ENCODE results near the gene LHFPL6. TPM values are rescaled to one million over a fixed set of nuclear protein-coding genes. Genes with fewer than 3 reads are reported as not detected.

Gene LHFPL6
- total RNA-seq, 1 experiment from 2014 or later, result 4.1 TPM

DNA sequence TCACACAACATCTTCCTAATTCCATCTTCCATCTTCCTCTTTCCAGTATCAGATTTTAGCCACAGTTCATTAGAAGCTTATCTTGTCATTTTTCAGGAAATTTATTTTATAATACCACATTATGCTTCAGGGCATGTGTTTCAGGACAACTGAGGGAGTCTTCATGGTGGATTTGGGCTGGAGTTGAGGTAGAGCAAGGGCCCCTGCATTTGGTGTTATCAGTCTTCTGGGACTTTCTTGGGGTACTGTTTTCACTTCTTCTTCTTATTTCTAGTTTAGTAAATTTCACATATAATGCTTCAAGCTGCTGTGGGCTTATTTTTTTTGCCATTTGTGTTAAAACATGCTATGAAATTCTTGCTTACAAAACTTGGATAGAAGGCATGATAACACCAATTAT is 188.7 kb downstream of the LHFPL6 start:
- DNase-seq (ENCODE audit: low spot score), result no peak

DNA sequence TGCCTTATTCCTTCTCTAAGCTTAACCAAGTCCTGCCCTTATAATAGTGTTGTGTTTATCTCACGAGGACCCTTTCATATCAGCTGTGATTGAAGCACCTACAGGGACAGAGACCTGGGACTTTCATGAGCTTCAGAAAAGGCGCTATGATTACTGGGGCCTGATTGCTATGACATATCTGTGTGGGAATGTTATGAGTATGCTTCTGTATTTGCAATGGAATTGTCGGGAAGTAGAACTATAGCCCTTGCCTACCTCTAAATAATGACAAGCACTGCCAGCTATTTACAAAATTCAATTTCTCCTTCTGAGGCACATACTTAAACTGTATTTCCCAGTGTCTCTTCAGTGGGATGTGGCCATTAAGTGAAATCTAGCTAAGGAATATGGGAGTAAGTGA is 191.5 kb downstream of the LHFPL6 start:
- no peak for DNase-seq (ENCODE audit: low spot score)

DNA sequence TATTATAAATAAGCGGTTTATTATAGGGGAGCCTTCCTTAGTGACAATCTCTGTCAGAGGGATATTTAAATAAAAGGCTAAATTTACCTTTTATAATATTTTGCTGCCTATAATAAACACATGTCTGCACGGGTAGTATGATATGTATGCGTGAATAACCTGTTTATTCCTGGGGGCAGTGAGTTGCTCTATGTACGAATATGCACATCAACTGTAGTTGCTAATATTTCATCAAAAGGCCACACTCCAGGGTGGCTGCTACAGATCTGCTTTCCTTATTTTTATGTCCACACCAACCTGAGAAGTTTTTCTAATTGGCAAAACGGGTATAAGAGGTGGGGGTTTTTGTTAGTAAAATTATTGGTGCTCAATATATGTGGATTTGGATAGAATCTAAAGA is 192.0 kb downstream of the LHFPL6 start:
- no peak for DNase-seq (ENCODE audit: low spot score)

DNA sequence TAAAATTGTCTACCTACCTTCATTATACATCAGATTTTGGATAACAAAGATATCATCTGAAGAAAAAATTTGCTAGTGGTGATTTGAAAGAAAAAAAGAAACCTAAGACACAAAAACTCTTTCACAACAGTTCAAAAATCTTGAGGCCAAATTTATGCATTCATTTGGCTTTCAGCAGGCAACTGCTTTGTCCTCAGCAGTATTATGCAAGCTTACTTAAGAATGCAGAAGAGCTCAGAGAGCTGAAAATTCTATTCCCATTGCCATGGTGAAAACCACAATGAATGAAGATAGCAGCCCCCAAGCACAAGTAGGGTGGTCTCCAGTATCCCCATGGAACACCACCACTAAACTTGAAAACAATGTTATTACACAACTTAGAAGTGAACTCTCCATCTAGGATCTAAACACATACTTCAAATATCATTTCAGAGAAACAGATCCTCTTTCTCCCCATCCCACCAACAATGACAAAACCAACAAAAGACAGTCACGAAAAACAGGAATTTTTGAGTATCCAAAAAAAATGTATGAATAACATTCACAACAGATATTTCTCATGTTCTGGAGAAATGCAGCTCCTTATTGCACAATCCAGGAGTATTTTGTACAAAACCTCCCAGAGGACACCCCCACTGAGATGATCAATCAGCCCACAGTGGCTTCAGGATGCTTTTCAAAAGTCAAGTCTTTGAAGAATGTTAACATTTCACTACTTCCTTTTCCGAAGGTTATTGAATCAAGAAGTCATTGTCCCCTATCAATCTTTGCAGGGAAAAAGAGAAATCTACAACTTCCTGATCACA is 192.7 kb downstream of the LHFPL6 start:
- no peak for DNase-seq (ENCODE audit: low spot score)

DNA sequence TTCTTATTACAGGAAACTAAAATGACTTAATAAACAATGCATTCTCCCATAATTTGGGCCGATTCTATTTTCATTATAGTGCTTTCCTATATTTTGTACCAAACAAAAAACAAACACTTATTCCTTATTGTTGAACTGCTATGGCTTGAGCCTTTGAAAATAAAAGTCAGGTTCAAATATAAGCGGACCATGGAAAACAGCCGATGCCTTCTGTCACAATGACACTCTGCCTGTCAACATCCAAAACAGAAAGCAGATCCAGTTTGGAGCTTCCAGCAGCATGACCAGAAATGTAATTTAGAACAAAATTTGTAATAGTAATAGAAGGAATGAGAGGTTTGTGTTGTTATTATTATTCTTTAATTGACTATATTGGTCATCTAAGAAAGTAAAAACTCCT is 194.5 kb downstream of the LHFPL6 start:
- no peak for DNase-seq (ENCODE audit: low spot score)

DNA sequence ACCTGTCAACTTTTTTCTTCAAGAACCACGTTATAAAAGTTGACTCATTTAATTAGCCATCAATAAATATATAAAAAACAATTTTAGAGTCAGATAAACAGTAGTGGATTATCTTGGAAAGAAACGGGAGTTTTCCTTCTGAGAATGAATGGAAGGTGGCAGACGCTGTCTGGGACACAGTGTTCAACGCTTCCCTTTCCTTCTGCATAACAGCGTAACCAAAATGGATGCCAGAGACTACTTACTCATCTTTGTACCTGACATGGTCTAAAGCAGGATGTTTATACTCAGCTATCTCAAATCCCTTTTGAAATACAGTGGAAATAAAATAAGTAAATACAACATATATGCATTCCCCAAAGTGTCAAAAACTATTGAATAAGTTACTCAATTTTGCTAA is 195.2 kb downstream of the LHFPL6 start:
- no peak for DNase-seq (ENCODE audit: low spot score)

DNA sequence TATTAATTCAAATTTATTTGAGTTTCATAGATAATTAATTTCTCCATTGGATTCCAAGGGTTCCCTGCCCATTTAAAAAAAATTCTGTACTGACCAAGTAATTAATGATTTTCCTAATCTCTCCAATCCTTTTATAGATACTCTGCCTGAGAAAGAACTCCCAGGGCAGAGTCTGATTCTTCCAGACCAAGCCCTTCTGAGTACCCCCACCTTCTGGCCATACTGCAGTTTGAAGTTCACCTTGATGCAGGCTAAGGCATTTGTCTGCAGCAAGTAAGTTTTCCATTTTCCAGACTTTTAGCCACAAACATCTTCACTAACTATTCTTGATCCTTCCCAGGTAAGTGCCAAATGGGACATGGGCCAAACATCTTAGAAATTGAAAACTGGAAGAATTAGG is 195.9 kb downstream of the LHFPL6 start:
- DNase-seq (ENCODE audit: low spot score), result no peak

DNA sequence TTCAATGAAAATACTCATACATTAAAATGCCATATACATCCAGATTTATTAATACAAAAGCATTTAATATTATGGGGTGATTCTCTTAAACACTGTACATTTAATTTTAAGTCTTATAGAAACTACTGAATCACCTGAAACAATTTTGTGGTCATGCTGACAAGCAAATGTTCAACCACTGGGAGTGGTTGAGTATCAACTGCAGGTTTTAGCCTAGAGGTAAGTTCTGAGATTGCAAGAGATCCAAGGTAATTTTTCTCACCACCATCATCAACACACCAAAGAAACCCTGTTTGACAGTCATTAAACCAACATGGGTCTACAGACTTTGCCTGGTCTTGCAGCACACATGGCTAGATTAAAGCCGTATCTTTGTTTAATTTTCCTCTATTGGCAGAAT is 196.3 kb downstream of the LHFPL6 start:
- no peak for DNase-seq (ENCODE audit: low spot score)

DNA sequence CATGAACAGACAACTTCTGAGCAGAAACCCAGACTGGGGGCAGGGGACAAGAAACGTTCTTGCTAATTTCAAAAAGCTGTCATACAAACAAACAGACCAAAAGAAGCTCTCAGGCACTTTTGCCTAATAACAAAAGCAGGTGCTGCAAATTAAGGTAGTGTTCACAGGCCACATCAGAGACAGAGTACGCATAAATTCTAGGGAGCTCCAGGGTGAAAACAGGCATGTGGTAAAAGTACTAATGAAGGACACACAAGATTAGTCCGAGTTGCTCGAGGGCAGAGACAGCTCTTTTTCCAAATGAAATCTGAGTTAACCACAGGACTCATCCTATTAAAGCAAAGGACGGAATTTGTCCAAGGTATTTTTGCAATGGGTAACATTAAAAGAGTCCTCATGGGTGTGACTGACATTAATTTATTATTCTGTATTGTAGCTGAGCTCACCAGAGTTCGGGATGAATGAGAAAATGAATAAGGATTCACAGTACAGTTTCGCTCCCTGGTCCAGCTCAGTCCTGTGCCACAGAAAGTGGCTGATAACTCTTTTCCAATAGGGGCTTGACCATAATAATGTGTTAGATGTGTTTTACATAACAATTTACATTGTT is 197.3 kb downstream of the LHFPL6 start:
- DNase-seq (ENCODE audit: low spot score), result no peak

DNA sequence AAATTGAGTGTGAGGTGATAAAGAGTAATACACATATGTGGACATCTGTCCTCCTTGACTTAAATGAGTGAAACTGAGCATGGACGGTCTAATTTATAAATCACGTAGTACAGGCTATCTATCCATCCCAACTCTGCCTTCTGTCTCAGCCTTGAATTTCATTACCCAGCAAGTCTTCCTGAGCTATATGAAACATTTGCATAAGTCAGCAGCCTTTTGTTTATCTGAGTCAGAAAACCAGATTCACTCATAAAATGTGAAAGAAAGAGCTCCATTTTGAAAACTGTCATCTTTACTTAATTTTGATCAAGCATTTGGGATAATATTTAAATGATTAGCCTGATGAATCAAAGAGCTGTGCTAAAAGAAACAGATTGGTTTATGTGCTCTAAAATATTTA is 197.9 kb downstream of the LHFPL6 start:
- no peak for DNase-seq (ENCODE audit: low spot score)

DNA sequence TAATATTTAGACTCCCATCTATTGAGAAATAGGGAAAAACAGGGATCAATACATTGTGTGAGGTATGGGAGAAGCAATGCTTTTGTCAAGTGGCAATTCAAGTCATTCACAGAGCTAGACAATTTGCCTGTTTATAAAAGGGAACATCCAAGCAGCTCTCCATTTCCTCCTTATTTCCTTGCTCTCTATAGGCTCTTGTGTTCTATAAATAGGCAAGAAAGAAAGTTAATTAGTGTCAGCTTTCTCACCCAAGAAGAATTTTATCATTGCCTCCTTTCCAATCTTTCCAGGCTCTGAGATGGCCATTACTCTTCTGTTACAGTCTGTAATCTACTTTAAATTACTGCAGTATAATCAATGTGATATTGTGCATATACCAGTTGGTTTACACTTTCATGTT is 199.9 kb downstream of the LHFPL6 start:
- DNase-seq (ENCODE audit: low spot score), result no peak

DNA sequence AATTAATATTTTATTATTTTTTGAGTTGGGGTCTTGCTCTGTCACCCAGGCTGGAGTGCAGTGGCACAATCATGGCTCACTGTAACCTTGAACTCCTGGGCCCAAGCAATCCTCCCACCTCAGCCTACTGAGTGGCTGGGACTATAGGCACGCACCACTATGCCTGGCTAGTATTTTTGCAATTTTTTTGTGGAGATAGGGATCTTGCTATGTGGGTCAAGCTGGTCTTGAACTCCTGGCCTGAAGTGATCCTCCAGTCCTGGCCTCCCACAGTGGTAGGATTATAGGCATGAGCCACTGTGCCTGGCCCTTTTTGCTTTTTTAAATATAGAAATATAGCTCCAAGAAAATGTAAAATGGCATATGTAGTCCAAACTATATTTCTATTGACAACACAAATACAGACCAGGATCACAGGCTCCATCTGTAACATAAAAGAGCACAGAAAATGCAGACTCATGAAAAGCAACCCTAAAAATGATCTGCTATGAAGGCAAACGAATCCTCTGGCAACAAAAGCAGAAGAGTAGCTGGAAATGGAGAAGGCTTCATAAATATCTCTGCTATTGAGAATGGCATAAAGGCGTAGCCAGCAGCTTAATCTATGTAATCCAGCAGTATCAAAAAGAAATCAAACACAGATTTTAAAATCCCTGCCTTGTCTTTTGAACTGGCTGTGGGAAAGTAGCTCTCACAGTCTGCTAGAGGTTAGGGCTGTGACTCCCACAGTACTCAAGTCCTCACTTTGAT is 200.6 kb downstream of the LHFPL6 start:
- DNase-seq (ENCODE audit: low spot score), result no peak

DNA sequence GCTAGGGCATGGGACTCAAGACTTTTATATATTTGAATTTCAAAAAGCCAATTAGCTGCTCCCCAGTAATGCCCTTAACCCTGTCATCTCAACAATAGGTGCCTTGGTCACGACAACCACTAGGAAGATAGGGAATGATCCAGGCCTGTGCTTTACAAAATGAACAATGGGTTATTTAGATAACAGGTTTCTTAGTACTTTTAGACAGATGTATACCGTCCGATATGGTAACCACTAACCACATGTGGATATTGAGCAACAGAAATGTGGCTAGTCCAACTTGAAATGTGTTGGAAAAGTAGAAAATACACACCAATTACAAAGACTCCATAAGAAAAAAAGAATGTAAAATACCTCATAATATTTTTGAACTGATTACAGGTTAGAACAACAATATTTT is 201.2 kb downstream of the LHFPL6 start:
- DNase-seq (ENCODE audit: low spot score), result no peak

DNA sequence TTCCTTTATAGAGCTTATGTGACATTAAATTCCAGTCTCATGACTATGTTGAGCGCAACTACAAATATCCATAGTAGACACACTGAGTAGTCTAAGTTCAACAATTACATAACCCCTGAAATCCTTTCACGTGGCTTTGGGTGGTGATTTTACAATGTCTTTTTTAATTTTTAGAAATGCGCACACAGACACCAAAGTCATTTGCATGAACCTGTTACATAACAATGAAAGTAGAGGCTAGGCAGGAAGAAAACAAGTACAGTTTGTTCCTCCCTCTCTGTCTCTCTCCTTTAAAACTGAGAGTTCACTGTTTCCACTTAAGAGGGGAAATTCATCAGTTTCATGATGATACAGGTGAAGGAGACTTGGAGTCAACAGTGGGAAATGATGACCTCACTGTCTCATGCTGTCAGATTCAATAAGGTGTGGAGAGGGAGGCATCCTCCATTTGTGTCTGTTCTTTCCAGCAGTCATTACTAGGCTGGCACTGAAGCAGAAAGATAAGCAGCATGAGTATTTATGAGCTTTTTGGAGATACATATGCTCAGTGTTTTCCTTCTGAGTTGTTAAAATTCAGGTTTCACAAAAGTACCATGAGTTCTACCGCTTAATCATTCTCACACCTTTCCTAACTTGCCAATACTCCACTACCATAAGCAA is 201.8 kb downstream of the LHFPL6 start:
- DNase-seq (ENCODE audit: low spot score), result no peak

DNA sequence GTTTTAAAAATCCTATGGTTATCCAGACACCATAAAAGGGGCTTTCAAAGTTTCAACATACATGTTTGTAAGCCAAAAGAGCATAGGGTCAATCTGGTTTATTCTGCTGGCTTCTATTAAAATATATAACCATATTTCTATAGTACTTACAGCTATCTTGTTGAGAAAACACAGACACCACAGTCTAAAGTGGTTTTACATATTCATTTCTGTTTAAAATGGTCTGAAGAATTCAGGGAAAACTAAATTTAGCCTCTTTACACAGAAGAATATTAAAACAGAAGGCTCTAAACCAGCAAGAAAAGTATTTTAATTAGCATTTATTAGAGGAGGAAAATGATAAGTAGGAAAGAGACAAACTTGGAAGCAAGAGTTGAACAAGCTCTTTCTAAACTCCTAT is 203.9 kb downstream of the LHFPL6 start:
- no peak for DNase-seq (ENCODE audit: low spot score)

DNA sequence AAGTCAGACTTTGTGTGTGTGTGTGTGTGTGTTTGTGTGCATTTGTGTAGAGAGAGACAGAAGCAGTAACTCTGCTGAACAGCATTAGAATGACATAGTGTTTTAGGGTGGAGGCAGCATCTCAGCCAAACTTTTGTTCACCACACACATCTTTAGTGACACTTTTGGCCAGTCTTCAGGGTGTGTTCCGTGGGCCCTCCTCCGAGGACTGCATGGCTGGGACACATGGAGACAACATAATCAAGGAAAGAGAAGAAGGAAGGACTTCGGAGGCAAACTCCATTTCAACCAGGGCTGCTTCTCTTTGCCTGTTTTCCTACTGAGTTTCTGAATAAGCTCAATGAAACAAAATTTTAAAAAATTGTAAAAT is 205.1 kb downstream of the LHFPL6 start:
- DNase-seq (ENCODE audit: low spot score), result no peak

DNA sequence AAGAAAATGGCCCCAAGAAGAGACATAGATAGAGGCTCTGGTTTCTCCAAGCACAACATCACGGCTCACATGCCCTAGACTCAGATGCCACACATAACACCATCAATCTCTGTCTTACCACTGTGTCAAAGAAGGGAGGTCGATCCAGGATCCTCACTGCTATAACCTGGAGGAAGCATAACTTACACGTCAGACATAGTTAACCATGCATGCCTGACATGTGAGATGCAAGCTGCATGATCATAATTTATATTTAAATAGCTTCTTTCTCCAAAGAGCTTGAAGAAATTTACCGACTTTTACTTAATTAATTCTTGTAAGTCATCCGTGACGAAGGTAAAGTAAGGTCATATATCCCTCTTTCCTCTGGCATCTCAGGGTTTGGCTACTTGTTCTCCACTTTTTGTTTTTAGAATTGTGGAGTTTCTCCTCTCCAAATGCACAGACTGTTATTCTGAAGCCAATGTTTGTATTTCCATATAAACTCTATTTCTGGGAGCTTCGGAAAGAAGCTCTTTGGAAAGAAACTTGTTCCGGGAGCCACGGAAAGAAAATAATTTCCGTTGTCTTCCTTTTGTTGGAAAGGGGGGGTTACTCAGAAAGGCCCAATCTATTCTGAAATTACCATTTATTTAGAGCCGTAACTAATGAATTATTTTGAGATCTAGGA is 205.6 kb downstream of the LHFPL6 start:
- DNase-seq (ENCODE audit: low spot score), result no peak

DNA sequence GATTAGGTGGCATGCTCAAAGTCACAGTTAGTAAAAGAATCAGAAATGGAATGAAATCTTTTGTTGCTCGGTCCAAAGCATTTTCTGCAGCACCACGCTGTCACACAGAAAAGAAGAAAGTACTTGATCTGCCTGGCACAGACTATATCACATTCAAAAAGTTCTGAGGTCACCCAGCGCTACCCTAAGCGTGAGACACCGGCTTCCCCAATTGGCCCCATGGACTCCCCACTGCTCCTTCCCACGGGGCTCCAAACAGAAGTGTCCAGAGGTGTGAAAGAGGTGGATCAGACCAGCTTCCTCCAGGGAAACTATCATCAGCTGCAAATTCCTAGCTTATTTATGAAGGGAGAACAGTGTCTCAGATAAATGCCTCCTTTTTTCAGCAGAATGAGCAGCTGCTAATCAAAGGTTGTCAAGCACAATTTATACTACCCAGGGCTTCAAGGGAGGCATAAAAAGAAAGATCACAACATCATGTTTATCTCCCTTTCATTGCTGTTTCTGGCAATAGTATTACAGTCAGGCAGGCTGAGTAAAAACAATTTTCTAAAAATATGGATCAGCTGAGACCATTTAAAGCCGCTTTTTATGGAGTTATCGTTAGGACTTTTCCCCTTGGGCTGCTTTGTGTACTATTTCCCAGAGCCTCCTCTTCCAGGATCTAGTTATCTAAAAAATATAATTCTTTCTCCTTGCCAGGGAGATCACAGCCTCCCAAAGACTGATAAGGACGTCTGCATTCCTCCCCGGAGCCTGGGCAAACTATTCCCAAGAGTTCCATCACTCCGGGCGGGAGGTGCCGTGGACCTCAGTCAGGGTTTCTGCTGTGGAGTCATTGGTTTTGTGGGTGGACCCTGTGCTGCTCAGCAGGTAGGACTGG is 208.0 kb downstream of the LHFPL6 start:
- DNase-seq (ENCODE audit: low spot score), result no peak

DNA sequence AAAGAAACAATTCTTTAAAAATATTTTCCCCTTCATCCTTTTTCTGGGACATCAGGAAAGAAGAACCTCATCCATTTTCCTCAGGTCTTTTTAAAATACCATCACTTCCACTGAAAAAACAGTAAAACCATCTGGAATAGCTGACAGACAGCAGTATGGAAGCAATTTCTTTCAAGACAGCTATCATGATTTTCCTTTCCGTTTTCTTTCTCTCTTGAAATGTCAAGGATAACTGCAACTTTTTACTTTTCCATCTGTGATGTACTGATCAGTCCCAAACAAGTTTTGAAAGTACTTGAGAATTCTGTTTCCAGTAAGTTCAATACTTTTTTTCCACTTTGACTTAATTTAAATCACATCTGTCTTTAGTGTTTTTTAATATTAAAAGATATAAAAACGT is 211.2 kb downstream of the LHFPL6 start:
- no peak for DNase-seq (ENCODE audit: low spot score)

DNA sequence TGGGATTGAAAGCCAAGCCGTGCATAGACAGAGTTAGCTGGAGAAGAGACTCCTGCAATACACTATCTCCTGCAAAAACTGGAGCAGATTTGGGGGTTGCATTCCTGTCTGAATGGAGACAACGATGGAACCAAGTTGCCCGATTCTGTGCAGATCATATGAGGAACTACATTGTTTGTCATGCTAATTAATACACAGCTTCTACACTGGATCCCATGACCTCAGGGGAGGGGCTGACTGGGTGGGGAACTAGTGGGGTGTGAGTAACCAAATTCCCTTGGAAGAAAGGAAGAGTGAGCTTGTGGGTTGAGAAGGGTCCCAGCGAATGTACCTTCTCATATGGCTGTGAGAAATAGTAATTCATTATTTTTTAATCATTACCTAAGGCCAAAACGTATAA is 214.0 kb downstream of the LHFPL6 start:
- DNase-seq (ENCODE audit: low spot score), result no peak
